Epidermal melanocyte (primary cell): ENCODE measurements around the gene CDON.

ENCODE experiments used
- DNase-seq: peaks from one replicate; pipeline ENCODE4 v3.0.0; 2011; ENCODE audit warnings: low spot score; ENCODE audit not compliant: insufficient read length

Gene CDON

DNA sequence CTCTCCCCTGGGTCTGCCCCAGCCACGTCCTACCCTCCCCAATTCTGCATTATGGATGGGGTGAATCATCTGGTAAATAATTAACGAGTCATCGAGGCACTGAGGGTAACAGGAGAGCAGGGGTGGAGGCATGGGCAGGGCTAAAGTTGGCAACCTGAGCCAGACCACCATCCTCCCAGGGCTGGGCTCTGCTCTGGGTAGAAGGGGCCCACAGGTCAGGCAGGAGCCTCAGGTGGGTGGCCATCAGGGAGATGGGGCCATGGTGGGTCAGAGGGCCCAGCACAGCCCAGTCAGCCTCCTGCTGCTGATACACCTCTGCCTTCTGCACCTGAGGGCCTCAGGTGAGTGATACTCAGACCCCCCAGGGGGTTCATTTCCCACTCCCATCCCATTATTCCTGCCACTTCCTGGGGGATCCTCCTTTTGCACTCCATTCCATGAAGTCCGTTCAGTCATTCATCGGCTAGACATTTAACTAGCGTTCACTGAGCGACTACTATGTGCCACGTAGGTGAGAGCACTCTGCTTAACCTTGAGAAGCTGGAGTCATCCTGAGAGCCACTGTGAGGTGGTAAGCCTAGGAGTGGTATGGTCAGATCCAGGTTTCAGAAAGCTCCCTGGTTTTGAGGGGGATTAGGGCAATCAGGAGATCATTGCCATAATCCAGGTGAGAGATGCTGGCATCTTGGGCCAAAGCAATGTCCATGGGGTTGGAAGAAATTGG lies 116.7 kb downstream of the CDON start, which contains the start of gene VSIG10L2:
Gene VSIG10L2, plus strand, starts transcription at position 248 of the 724 bp plus-strand sequence. Its CDS starts 12 bp downstream, at position 260.
- no peak for DNase-seq

GRCh38 chr11:125945011-125945796 lies 117.5 kb downstream of the CDON start:
- DNase-seq: no peak

- no peak for DNase-seq
Observed at GRCh38 chr11:125944350-125945010, 118.2 kb downstream of the CDON start.

- no peak for DNase-seq
Observed at GRCh38 chr11:125943661-125944349, 118.9 kb downstream of the CDON start.

GRCh38 chr11:125942771-125943428 lies 119.8 kb downstream of the CDON start:
- DNase-seq: no peak

GRCh38 chr11:125941619-125942611 lies 120.8 kb downstream of the CDON start:
- no peak for DNase-seq

DNA sequence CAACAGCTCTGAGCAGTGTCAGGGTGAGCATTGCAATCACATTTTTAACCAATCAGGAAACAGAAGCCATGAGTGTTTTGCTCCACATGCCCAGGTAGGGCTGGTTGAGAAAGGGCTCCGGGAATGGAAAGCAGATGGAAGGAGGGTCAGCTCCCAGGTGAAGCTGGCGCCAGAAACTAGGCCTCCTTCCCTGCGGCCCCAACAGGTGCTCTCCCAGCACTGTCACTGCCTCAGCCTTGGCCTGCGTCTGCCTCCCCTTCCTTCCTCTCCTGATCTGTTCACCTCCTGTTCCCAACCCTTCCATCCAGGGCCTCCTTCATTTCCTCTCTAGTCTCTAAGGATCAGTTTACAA lies 121.4 kb downstream of the CDON start:
- no peak for DNase-seq

DNA sequence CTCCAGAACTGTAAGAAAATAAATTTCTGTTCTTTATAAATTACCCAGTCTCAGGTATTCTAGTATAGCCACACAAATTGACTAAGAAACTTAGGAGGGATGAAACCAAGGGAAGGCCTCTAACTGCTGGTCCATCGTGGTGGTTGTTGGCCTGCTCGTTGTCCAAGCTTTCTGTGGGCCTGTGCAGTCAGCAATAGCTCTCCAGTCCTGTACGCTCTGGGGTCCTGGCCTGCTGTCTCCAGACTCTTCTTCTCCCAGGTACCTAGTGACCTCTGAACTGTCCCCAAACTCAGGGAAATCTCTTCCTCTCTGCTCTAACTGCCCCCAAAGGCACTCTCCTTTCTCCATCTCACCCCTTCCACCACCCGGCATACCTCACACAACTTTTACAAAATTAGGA lies 122.5 kb downstream of the CDON start:
- no peak for DNase-seq

DNA sequence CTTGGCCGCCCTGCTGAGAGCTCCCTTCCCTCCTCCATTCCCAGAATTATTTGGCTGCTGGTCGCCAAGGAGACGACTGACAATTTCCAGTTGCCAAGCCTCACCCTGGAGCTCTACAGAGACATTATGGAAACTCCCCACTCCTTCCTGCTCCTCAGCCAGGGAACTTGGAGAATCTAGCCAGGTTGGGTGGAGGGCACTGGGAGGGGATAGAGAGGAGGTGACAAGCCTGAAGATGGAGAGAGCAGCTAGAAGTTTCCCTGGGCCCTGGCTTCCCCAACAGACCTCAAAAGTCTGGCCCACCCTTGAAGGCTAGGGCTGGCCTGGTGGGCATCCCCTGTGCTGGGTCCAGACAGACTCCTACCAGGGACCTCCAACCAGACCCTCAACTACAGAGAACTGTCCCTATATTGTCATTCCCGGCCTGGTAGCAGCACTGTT lies 123.6 kb downstream of the CDON start:
- DNase-seq: no peak

DNA sequence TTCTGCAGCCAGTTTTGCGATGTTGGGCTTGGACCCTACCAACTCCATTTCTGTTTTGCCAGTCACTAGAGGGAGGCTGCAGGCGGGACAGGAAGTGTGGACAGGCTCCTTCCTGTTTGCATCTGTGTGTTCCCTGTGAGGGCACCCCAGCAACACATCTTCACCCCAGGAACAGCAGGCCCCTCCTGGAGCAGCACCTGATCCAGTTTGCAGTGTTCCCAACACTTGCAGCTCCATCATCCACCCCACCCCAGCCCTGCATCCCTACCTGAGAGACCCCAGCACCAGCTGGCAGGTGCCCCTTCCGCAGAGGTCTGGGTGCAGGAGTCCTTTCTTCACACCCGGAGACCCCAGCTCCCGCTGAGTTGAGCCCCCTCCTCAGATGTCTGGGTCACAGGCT lies 124.2 kb downstream of the CDON start:
- DNase-seq: no peak

- DNase-seq: no peak
Observed at GRCh38 chr11:125935618-125936199, 127.0 kb downstream of the CDON start.

GRCh38 chr11:125935056-125935455 lies 127.6 kb downstream of the CDON start:
- no peak for DNase-seq

DNA sequence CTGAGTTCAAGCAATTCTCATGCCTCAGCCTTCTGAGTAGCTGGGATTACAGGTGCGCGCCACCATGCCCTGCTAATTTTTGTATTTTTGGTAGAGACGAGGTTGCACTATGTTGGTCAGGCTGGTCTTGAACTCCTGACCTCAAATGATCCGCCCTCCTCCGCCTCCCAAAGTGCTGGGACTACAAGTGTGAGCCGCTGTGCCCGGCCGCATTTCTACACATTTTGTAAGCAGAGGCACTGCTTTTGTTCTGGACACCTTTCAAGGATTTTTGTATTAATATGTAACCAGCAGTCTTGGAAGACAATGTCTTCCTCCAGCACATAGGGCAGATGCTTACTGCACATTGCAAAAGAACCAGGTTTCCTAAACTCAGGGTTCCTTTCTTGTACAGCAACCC lies 128.2 kb downstream of the CDON start:
- DNase-seq: no peak

DNA sequence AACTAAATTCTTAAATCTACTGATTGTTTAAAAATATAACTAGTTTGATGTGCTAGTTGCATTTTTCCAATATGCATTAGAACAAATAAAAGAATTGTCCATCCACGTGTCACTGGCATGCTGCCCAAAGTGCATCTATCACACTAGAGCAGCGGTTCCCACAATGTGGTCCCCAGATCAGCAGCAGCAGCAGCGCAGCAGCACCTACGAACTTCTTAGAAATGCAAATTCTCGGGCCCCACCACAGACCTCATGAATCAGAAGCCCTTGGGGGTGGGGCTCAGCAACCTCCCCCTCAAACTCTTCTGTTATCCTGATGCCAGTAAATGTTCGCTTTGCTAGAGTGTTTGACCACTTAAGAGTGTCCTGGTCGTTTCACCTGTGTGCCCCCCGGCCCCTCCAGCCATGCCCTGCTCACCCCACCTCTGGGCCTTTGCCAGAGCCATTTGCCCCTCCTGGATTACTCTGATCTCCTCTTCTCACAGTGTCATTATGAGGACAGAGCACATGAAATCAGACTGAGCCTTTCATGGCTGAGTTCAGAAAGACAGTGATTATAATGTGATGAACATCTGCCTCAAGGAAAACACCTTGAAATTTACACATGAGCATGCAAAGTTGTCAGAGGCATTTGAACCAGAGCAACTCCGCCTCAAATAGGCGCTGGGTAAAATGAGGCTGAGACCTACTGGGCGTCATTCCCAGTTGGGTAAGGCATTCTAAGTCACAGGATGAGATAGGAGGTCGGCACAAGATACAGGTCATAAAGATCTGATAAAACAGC lies 129.4 kb downstream of the CDON start:
- no peak for DNase-seq

GRCh38 chr11:125932301-125932700 lies 130.4 kb downstream of the CDON start:
- DNase-seq: no peak

DNA sequence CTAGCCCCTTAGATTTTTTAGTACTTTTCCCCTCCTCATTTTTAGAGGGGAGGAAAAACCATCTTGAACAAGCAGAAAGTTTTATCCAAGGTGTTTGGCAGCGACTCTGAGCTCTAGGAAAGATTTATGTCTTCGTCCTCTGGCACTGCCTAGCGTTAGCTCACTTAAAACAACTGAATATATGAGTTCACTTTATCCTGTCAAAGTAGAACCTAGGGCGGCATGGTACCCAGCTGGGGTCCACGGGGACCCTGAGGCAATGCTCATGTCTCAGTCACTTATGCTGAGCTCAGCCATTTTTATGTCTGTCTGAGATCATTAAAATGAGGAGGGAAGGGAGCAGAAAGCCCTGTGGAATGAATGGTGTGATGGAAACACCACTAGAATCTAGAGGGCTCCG lies 131.0 kb downstream of the CDON start:
- DNase-seq: no peak

- DNase-seq: no peak
Observed at GRCh38 chr11:125931116-125931515, 131.6 kb downstream of the CDON start.

DNA sequence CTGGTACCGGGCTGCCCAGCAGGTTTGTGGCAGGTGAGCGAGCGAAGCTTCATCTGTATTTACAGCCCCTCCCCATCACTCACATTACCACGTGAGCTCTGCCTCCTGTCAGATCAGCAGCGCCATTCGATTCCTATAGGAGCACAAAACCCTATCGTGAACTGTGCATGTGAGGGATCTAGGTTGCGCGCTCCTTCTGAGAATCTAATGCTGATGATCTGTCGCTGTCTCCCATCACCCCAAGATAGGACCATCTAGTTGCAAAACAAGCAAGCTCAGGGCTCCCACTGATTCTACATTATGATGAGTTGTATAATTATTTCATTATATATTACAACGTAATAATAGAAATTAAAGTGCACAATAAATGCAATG lies 132.6 kb downstream of the CDON start:
- no peak for DNase-seq
